ENCODE data around the gene HABP4.
"Not testable (repeated sequence)": the region's sequence is repeated elsewhere in the genome, so short reads cannot be mapped to it uniquely, and the experiment has no call there.

The HABP4 gene

DNA sequence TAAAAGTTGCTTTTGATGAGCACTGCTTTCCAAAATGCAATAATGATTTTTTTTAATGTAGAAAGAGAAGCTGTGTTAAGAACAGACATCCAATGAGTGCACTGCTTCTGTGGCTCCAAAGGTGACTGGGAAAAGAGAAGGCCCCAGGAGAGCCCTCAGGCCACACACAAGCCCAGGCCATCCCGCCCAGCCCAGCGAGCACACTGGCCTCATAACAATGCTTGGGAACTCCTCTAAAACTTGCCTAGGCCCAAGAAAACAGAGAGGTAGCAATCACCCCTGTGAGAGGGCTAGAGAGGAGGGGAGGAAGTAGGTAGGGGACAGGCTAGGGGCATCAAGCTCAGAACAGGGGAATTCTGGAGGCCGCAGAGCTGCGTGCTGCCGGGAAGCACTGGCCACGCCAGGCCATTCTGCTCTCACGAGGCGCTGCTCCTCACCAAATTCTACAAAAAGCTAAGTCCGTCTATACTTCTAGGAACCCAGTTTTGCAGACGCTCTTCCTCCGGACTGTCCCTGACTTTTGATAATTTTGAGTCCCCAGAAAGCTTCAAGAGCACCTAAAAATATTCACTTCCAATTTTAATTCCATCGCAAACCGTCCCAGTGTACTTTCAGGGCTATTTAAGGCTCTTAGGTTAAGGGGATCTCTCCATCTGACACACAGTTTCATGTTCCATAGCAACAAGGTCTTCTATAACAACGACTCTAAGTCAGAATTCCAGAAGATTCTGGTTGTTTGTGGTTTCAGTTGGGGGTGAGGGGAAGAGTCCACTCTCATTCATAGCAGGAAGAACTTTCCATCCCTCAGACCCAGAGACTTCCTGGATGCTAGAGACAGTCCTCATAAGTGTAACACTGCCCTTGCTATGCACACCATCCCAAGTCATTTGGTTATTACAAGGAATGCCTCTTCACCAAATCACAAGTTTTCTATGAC, 51.0 kb downstream of the HABP4 start:
- no peak for DNase-seq

DNA sequence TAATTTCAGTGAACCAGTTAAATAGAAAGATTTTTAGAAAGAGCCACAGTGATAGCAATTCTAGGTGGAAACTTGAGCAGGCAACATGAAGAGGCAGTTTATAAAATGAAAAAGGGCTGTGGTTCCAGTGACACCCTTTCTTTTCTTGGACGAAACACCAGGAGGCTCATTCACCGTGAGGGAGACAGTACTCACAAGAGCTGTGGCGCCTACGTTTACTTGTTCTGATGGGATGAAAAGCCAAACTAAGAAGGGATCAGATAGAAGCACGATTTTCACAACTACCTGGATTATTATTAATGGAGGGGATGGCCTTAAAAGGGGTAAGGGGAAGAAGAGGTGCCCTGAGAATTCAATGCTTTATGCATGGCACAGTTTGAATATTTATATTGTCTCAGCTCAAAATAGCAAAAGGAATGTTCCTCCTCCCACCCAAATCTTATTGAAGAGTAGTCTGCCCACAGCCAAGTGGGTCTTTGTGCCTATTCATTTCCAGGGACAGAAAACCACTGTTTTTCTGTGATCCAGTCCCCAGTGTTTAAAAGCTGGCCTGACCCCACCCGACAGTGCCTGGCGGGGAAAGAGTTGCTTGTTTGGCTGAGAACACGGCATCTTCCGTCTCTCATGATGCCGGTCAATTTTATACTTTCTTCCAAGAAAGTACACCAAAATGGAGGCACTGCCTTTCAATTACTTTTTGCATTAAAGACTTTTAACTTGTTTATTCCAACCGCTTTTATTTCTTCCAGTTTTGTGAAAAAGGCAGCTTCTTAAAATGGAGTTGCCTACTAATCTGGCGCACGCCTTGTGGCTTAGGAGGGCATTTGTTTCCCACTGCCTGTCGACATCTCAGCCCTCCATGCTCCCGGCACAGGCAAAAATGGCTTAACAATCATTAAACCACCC, 51.9 kb downstream of the HABP4 start:
- DNase-seq = no peak

DNA sequence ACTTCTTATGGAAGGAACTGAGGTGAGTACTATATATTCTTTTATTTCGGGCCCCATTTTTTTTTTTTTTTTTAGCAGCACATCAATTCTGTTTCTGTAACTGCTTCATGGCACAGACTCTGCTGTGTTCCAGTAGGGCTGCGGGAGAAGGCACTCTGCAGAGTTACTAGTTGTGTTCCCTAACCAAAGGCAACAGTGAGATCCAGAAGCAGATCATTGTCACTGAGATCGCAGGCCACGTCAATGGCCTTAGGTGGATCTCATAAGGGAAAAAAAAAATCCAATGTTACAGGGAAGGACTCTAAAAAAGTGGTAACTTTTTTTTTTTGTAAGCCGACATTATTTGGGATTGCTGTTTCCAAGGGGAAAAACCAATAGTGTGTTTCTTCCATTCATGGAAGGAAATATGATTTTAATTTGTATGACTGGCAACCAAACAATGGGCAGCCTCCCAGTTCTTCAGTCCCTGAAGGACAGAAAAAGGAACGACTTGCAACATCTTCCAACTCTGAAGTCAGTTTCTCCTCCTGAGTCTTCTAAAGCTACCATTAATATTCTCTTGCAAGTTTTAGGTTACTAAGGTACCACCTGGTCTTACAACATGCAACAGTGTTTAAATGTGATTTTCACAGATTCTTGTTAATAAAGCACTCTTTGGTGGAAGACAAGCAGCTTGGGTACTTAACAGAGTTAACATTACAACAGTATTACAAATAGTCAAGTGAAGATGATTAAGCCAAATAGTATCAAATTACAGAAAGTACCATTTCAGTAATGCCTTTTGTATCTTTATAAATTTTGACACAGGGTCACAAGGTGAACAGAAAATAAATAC, 52.8 kb downstream of the HABP4 start:
- no peak for DNase-seq

DNA sequence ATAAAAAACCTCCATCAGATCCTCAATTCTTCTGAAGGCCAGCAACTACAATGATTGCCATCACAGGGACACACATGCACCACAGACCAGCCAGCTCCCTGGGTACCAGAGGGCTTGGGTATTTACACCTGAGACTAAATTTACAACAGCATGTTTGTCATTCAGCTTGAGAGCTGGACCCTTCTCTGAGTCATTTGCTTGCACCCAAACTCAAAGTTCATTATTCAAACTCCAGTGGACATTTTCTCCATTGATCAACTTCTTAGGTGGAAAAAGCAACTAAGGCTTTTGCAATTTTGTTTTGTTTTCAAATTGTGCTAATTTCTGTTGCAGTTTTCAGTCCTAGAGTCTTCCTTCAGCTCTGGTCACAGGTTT, 53.4 kb downstream of the HABP4 start:
- not testable (repeated sequence) for DNase-seq

DNA sequence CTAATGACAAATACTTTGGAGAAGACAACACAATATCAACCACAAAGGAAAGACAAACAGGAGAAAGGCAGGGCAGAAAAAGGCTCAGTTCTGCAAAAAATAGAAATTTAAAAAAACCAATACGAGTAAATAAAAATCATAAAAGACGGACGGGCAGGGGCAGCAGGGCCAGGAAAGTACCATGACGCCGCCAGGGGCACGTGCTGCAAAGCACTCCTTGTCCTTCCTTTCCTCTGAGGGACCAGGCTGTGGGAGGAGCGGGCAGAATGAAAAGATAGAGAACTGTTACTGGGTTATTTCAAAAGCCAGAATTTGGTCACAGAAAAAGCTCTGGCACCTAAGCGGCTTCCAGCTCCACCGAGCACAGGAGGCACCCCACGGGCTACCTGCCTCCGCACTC, 53.9 kb downstream of the HABP4 start:
- no peak for DNase-seq

GRCh38 chr9:96505316-96505991, 55.5 kb downstream of the HABP4 start:
- DNase-seq = no peak

GRCh38 chr9:96508227-96508940, 58.4 kb downstream of the HABP4 start:
- DNase-seq = no peak

DNA sequence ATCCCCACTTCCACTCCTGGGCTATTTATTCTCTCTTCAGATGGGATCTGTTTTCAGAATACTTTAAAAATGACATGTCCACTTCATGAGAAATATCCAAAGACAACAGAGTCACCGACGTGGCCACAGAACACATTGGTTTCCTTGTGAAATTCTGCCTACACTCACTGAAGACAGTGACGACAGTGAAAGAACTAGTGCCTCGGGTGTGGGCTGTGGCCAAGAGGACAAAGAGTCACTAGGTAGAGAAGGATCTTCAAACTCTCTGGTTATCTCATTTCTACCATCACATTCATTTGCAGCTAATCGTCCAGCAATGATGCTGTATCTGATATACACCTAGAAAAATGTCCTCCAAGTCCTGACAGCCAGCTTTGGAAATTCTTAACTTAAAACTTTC, 59.1 kb downstream of the HABP4 start:
- no peak for DNase-seq

DNA sequence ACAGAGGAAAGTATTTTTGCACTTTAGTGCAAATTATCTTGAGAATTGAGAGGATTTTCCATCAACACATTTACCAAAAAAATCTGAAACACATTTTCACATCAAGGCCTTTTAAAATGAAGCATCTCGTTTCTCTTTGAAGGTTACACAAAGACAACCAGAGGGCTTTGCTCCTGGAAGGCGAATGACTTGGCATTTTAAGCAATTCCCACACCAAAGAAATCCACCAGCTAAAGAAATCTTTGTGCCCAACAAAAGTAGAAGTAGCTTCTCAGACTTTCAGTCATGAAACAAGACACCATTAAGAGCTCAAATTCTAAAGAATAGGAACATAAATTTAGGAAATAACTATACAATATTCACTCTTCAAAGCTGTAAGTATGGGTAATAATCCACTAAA, 59.9 kb downstream of the HABP4 start:
- no peak for DNase-seq

DNA sequence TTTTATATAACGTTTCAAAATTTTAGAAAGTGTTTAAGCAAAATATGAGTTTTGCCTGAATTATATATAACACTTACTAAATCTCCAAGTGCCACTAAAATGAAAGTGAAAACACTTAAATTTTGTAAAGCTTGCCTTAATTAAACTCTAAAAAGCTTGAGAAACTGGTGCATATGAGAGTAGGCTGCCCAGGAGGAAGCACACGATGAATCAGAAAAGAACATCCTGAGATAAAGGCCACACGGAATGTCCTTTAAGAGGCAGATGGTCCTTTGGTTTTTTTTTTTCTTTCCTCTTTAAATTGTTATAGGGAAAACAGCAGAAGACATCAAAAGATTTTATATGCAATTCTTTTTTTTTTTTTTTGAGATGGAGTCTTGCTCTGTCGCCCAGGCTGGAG, 60.3 kb downstream of the HABP4 start:
- DNase-seq = no peak

- no peak for DNase-seq
Observed at GRCh38 chr9:96512240-96512639, 62.3 kb downstream of the HABP4 start.

DNA sequence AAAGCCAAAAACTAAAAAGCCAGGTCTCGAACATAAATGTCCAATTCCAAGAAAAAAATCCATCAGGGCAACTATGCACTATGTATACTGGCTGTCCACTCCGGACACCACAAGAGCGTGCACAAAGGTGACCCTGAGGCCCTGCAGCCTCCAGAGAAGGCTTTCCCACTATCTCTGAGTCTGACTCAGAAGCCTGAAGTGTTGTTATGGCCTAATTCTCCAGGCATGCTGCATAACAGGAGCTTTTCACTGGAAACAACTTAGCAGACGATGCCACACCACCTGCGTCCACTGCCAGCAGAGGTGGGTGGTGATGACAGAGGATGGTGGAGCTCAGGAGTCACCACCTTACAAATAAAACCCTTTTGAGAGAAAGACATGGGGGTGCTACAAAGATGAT, 63.7 kb downstream of the HABP4 start:
- no peak for DNase-seq

DNA sequence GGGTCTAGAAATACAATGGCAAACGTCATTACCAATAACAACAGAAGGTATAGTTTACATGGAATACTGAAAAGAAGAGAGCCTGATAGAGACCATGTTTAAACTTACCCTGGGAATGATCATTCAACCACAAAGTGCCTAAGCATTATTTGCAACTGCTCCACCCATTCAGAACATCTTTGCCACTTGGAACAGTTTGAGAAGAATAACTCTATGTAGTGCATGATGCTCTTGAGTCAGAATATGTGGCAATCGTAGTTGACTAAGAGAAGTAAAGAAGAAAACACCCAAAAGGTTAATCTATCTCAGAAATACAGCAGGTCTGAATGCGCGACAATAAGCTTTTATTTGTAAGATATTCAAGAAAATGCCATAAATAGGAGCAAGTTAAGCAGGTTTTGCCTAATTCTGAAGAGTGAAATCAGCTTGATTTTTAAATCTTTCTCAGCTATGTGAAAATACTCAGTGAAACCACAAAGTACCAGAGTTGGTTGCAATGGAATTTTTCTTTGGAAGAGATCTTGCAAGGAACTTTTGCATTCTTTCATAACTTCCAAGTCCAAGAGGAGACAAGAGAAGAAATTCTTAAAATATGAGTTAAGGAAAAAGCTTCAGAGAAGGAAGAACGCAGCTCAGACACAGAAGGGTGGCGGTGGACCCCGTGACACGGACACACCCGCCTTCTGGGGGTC, 64.3 kb downstream of the HABP4 start:
- DNase-seq = no peak

- DNase-seq = no peak
Observed at GRCh38 chr9:96514800-96515158, 64.8 kb downstream of the HABP4 start.

- DNase-seq = no peak
Observed at GRCh38 chr9:96515621-96516470, 65.9 kb downstream of the HABP4 start.

GRCh38 chr9:96519095-96519494, 69.1 kb downstream of the HABP4 start:
- DNase-seq = no peak

DNA sequence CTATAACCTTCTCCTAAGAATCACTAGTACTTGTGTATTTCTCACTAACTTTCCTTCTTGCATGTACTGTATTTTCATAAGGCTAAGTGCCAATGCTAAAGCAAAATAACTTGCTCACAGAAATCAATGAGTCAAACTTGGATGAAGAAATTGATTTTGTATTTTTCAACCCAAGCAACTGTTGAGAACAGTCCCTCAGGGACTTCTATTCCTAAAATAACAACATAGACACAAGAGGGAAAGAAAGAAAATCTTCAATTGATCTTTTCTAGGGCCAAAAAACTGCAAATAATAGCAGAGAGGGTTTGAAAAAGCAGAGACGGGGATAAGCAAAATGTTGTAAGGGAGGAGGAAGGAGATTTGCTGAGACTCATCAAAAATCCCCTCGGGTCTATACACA, 69.8 kb downstream of the HABP4 start:
- no peak for DNase-seq

- no peak for DNase-seq
Observed at GRCh38 chr9:96522366-96522765, 72.4 kb downstream of the HABP4 start.

GRCh38 chr9:96523374-96523773, 73.4 kb downstream of the HABP4 start:
- no peak for DNase-seq

DNA sequence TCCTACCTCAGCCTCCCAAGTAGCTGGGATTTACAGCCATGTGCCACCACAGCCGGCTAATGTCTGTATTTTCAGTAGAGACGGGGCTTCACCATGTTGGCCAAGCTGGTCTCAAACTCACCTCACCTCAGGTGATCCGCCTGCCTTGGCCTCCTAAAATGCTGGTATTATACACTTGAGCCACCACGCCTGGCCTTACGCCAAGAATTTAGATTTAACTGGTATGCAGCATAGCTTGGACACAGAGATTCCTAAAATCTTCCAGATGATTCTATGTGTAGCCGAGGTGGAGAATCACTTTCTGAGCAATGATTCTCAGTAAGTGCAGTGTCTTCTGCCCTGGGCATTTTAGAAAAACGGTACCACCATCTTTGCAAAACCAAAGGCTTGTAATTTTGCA, 74.1 kb downstream of the HABP4 start:
- DNase-seq = no peak
